WTC11 (cell line): ENCODE data around the gene FAM209B.

Experiments used
- ATF3 ChIP-seq: sonication (generic); formaldehyde crosslinking; conservative IDR thresholded peaks from 2 replicates; pipeline ENCODE4 v1.8.1; 2022; ENCODE audit warnings: mild to moderate bottlenecking, missing genetic modification reagents
- EMX1 ChIP-seq: fragments of 250-450 bp; sonication (Bioruptor Pico); IDR thresholded peaks from 2 replicates; pipeline ENCODE4 v1.8.0; 2021; ENCODE audit warnings: mild to moderate bottlenecking
- FOXJ3 ChIP-seq: sonication (generic); formaldehyde crosslinking; IDR thresholded peaks from 2 replicates; pipeline ENCODE4 v1.9.0; 2021; ENCODE audit warnings: missing genetic modification reagents, mild to moderate bottlenecking, borderline replicate concordance
- JAZF1 ChIP-seq: fragments of 250-450 bp; sonication (Bioruptor Pico); IDR thresholded peaks from 2 replicates; pipeline ENCODE4 v1.9.0; 2021; ENCODE audit warnings: moderate library complexity, mild to moderate bottlenecking, inconsistent platforms
- KAT7 ChIP-seq: sonication (generic); formaldehyde crosslinking; IDR thresholded peaks from 2 replicates; pipeline ENCODE4 v1.8.1; 2023; ENCODE audit warnings: missing genetic modification reagents, mild to moderate bottlenecking, borderline replicate concordance
- NFYB ChIP-seq: sonication (generic); formaldehyde crosslinking; conservative IDR thresholded peaks from 2 replicates; pipeline ENCODE4 v1.8.0; 2022; ENCODE audit warnings: low read depth, missing genetic modification reagents
- PRDM15 ChIP-seq: sonication (generic); formaldehyde crosslinking; IDR thresholded peaks from 2 replicates; pipeline ENCODE4 v1.8.0; 2022; ENCODE audit warnings: missing genetic modification reagents
- SMAD3 ChIP-seq: sonication (generic); formaldehyde crosslinking; IDR thresholded peaks from 2 replicates; pipeline ENCODE4 v1.8.0; 2022; ENCODE audit warnings: missing genetic modification reagents, mild to moderate bottlenecking, borderline replicate concordance
- SP1 ChIP-seq: sonication (generic); formaldehyde crosslinking; conservative IDR thresholded peaks from 2 replicates; pipeline ENCODE4 v1.8.1; 2022; ENCODE audit warnings: missing genetic modification reagents
- ZNF671 ChIP-seq: fragments of 250-450 bp; sonication (Bioruptor Pico); IDR thresholded peaks from 2 replicates; pipeline ENCODE4 v1.8.0; 2021; ENCODE audit warnings: mild to moderate bottlenecking
- TF ChIP-seq, protein P1 (sequence below): fragments of 200-600 bp; IDR thresholded peaks from 2 replicates; pipeline ENCODE4 v1.8.0; 2022; ENCODE audit warnings: antibody characterized with exemption
- TF ChIP-seq, protein P2 (sequence below): fragments of 250-450 bp; sonication (Bioruptor Pico); IDR thresholded peaks from 2 replicates; pipeline ENCODE4 v1.9.0; 2021; ENCODE audit warnings: mild to moderate bottlenecking
- TF ChIP-seq, protein P3 (sequence below): sonication (generic); formaldehyde crosslinking; IDR thresholded peaks from 2 replicates; pipeline ENCODE4 v1.8.1; 2022; ENCODE audit warnings: missing genetic modification reagents, borderline replicate concordance

DNA sequence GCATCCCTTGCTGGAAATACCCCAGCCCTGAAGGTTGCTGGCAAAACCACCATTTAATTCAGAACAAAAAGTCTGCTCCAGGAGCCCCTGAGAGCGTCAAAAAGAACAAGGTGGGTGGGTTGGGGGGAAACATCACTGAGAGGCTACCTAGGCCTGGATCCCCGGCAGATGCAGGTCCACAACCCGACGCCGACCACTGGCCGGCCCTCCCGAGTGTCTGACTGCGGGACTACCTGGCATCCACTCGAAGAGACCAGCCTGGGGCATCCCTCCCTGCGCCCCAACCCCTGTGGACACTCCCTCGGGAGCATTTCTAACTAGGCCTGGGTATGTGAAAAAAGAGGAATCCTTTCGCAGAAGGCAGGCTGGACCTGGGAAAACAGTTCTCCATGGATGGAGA is 47.2 kb downstream of the FAM209B start:
- TF ChIP-seq FOXJ3 (CRISPR knock-in tag) (no peak), SMAD3 (CRISPR knock-in tag) (no peak), NFYB (CRISPR knock-in tag) (no peak), KAT7 (CRISPR knock-in tag) (no peak), ZNF671 (CRISPR knock-in tag) (no peak), SP1 (CRISPR knock-in tag) (no peak), JAZF1 (no peak), ATF3 (CRISPR knock-in tag) (no peak), EMX1 (CRISPR knock-in tag) (no peak), PRDM15 (CRISPR knock-in tag) (no peak)
- TF ChIP-seq, protein P1, sequence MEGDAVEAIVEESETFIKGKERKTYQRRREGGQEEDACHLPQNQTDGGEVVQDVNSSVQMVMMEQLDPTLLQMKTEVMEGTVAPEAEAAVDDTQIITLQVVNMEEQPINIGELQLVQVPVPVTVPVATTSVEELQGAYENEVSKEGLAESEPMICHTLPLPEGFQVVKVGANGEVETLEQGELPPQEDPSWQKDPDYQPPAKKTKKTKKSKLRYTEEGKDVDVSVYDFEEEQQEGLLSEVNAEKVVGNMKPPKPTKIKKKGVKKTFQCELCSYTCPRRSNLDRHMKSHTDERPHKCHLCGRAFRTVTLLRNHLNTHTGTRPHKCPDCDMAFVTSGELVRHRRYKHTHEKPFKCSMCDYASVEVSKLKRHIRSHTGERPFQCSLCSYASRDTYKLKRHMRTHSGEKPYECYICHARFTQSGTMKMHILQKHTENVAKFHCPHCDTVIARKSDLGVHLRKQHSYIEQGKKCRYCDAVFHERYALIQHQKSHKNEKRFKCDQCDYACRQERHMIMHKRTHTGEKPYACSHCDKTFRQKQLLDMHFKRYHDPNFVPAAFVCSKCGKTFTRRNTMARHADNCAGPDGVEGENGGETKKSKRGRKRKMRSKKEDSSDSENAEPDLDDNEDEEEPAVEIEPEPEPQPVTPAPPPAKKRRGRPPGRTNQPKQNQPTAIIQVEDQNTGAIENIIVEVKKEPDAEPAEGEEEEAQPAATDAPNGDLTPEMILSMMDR: no peak
- TF ChIP-seq, protein P2, sequence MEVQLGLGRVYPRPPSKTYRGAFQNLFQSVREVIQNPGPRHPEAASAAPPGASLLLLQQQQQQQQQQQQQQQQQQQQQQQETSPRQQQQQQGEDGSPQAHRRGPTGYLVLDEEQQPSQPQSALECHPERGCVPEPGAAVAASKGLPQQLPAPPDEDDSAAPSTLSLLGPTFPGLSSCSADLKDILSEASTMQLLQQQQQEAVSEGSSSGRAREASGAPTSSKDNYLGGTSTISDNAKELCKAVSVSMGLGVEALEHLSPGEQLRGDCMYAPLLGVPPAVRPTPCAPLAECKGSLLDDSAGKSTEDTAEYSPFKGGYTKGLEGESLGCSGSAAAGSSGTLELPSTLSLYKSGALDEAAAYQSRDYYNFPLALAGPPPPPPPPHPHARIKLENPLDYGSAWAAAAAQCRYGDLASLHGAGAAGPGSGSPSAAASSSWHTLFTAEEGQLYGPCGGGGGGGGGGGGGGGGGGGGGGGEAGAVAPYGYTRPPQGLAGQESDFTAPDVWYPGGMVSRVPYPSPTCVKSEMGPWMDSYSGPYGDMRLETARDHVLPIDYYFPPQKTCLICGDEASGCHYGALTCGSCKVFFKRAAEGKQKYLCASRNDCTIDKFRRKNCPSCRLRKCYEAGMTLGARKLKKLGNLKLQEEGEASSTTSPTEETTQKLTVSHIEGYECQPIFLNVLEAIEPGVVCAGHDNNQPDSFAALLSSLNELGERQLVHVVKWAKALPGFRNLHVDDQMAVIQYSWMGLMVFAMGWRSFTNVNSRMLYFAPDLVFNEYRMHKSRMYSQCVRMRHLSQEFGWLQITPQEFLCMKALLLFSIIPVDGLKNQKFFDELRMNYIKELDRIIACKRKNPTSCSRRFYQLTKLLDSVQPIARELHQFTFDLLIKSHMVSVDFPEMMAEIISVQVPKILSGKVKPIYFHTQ (CRISPR knock-in tag): no peak
- TF ChIP-seq, protein P3, sequence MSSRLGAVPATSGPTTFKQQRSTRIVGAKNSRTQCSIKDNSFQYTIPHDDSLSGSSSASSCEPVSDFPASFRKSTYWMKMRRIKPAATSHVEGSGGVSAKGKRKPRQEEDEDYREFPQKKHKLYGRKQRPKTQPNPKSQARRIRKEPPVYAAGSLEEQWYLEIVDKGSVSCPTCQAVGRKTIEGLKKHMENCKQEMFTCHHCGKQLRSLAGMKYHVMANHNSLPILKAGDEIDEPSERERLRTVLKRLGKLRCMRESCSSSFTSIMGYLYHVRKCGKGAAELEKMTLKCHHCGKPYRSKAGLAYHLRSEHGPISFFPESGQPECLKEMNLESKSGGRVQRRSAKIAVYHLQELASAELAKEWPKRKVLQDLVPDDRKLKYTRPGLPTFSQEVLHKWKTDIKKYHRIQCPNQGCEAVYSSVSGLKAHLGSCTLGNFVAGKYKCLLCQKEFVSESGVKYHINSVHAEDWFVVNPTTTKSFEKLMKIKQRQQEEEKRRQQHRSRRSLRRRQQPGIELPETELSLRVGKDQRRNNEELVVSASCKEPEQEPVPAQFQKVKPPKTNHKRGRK (CRISPR knock-in tag): no peak
